Right atrium auricular region (tissue), 2 donors: Measurements from ENCODE around the gene SYNE2. TPM values are rescaled to one million over a fixed set of nuclear protein-coding genes. Genes with fewer than 3 reads are reported as not detected.

ENCODE experiments used
- DNase-seq: peaks from one replicate; pipeline ENCODE4 v3.0.0-alpha.2; 2019; ENCODE audit warnings: low spot score
- H3K27ac ChIP-seq, 2 donors: fragments of 200-600 bp; sonication (generic); 1 replicate in 1 of 2; 2 replicates in 1 of 2; pipeline ENCODE4 v1.5.1; 2016 to 2019
- H3K27me3 ChIP-seq, 2 donors: fragments of 200-600 bp; sonication (generic); one replicate each; pipeline versions ENCODE4 v1.5.1 to v1.6.0; 2017 to 2019
- H3K36me3 ChIP-seq: fragments of 200-600 bp; sonication (generic); one replicate; pipeline ENCODE4 v1.5.1; 2016
- H3K4me1 ChIP-seq, 2 donors: fragments of 200-600 bp; sonication (generic); one replicate each; pipeline versions ENCODE4 v1.5.1 to v1.6.0; 2017 to 2019
- H3K4me3 ChIP-seq, 2 donors: fragments of 200-600 bp; sonication (generic); 1 replicate in 1 of 2; 2 replicates in 1 of 2; pipeline ENCODE4 v1.5.1; 2017 to 2019; ENCODE audit warnings: mild to moderate bottlenecking in 1 of 2, moderate library complexity in 1 of 2
- H3K9me3 ChIP-seq, 2 donors: fragments of 200-600 bp; sonication (generic); one replicate each; pipeline ENCODE4 v1.5.1; 2019
- CTCF ChIP-seq, 2 donors: fragments of 200-600 bp; sonication (generic); IDR thresholded peaks; one replicate each; pipeline ENCODE4 v1.5.1; 2019; ENCODE audit warnings: antibody characterized with exemption in 2 of 2
- microRNA counts, 2 donors: library from miRNA; unstranded; fragments of <30 nt; microRNA quantifications; one replicate each; lab custom pipeline; 2016 to 2017
- microRNA-seq, 2 donors: library from miRNA; unstranded; fragments of <30 nt; microRNA quantifications; one replicate each; pipeline ENCODE4, GENCODE V29; 2016 to 2017; ENCODE audit warnings: borderline number of aligned reads in 2 of 2, borderline replicate concordance in 1 of 2
- total RNA-seq, 2 donors: library from RNA; depleted of rRNA; stranded (reverse); fragments of >200 nt; gene quantifications; one replicate each; pipeline ENCODE4 v1.1.0, GENCODE V29; 2016

Gene SYNE2
- total RNA-seq, 2 donors from 2014 or later, result 149 to 202 TPM

- Histone ChIP-seq H3K9me3 (no peaks in the 10 kb centered on the region), H3K4me3 (no peak overlapping the region)
Observed at GRCh38 chr14:64260418-64260817, 407.6 kb downstream of the SYNE2 start.

GRCh38 chr14:64265222-64265621 is 412.4 kb downstream of the SYNE2 start:
- no peaks in the 10 kb centered on the region for H3K9me3 ChIP-seq
- no peak for TF ChIP-seq CTCF (IDR thresholded peaks at IDR 0.05)
- no peaks in the 10 kb centered on the region for H3K36me3 ChIP-seq

More at GRCh38 chr14:64260418-64260817, 407.6 kb downstream of the SYNE2 start:
- H3K4me1 ChIP-seq, result no peaks in the 10 kb centered on the region
- no peaks in the 10 kb centered on the region for H3K27me3 ChIP-seq
- no peaks in the 10 kb centered on the region for H3K36me3 ChIP-seq
- no peak for DNase-seq
- no peak overlapping the region for H3K27ac ChIP-seq
- no peak for TF ChIP-seq CTCF (IDR thresholded peaks at IDR 0.05)

GRCh38 chr14:64266239-64266638 is 413.4 kb downstream of the SYNE2 start:
- Histone ChIP-seq H3K36me3 (no peaks in the 10 kb centered on the region), H3K4me3 (no peak overlapping the region), H3K9me3 (no peaks in the 10 kb centered on the region), H3K27me3 (no peaks in the 10 kb centered on the region), H3K27ac (no peak overlapping the region), H3K4me1 (no peaks in the 10 kb centered on the region)
- no peak for TF ChIP-seq CTCF (IDR thresholded peaks at IDR 0.05)
- no peak for DNase-seq

More at GRCh38 chr14:64265222-64265621, 412.4 kb downstream of the SYNE2 start:
- H3K4me3 ChIP-seq, result no peak overlapping the region
- no peaks in the 10 kb centered on the region for H3K4me1 ChIP-seq
- no peak for DNase-seq
- H3K27ac ChIP-seq, result no peak overlapping the region
- no peaks in the 10 kb centered on the region for H3K27me3 ChIP-seq

GRCh38 chr14:64272019-64272418 is 419.2 kb downstream of the SYNE2 start:
- DNase-seq, result no peak
- no peaks in the 10 kb centered on the region for H3K36me3 ChIP-seq
- H3K9me3 ChIP-seq, result no peaks in the 10 kb centered on the region
- TF ChIP-seq CTCF (IDR thresholded peaks at IDR 0.05), result no peak
- no peak overlapping the region for H3K27ac ChIP-seq
- H3K27me3 ChIP-seq, result no peaks in the 10 kb centered on the region
- H3K4me3 ChIP-seq, result no peak overlapping the region
- H3K4me1 ChIP-seq, result no peaks in the 10 kb centered on the region

MicroRNA genes within 50 kb of the gene (microRNA counts, 767-probe panel; counts per million panel counts)
- 0 to 31.0 counts per million in 2 donors for microRNA hsa-miR-548h-5p (lab: Ali Mortazavi, UCI)

Small RNA genes lying within 50 kb of the gene (microRNA-seq; reads per million reads assigned to microRNA genes)
- 0 reads per million in 2 donors for gene MIR548H1

Other genes with a start within 250 kb of the SYNE2 start
- 1 to 10 TPM; 3.4 to 4.2 TPM for gene WDR89, start 211.1 kb upstream of the SYNE2 start, total RNA-seq
- 1 to 10 TPM; 9.1 to 9.3 TPM for gene SGPP1, start 124.9 kb upstream of the SYNE2 start, total RNA-seq